SK-N-SH treated with all-trans-retinoic acid at 6 μM for 48 hours (cell line): ENCODE measurements around the gene GIPC3.

Experiments
- CSDC2 ChIP-seq: fragments of 250-450 bp; sonication (Bioruptor Pico); IDR thresholded peaks from 2 replicates; pipeline ENCODE4 v1.5.0; 2020; ENCODE audit warnings: mild to moderate bottlenecking, moderate library complexity
- RARB ChIP-seq: fragments of 250-450 bp; sonication (Bioruptor Pico); IDR thresholded peaks from 2 replicates; pipeline ENCODE4 v1.8.0; 2021; ENCODE audit warnings: mild to moderate bottlenecking, moderate library complexity
- TF ChIP-seq, protein P1 (sequence below): fragments of 250-450 bp; sonication (Bioruptor Pico); IDR thresholded peaks from 2 replicates; pipeline ENCODE4 v1.8.0; 2020; ENCODE audit warnings: mild to moderate bottlenecking, moderate library complexity, borderline replicate concordance
- TF ChIP-seq, protein P2 (sequence below): fragments of 250-450 bp; sonication (Bioruptor Pico); IDR thresholded peaks from 2 replicates; pipeline ENCODE4 v1.8.0; 2021; ENCODE audit warnings: low read depth, mild to moderate bottlenecking, moderate library complexity, borderline replicate concordance
- TF ChIP-seq, protein P3 (sequence below): fragments of 250-450 bp; sonication (Bioruptor Pico); IDR thresholded peaks from 2 replicates; pipeline ENCODE4 v1.5.1; 2021; ENCODE audit warnings: mild to moderate bottlenecking, moderate library complexity

DNA sequence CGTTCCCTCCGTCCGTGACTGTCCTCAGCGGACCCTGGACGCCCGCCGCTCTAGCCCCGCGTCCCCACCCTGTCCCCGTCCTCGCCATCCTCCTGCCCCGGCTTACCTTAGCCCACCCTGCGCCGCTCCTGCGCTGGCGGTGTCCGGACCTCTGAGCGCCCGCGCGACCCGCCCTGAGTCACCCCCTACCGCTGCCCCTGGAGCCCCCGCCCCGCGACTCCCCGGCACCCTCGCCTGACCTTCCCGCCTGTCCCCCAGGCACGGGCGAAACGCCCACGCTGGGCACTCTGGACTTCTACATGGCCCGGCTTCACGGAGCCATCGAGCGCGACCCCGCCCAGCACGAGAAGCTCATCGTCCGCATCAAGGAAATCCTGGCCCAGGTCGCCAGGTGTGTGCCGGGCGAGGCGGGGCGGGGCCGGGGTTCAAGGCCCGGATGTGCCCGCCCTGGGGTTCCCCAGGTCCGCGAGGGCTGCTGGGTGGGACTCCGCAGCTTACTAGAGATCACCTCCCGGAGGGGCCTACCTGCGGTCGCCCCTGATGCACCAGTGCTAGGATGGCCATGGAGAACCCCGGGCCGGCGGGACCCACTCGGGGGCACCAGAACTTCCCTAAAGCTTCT, 7.4 kb upstream of the GIPC3 start:
- no peak for TF ChIP-seq RARB (CRISPR knock-in tag)
- TF ChIP-seq, protein P1, sequence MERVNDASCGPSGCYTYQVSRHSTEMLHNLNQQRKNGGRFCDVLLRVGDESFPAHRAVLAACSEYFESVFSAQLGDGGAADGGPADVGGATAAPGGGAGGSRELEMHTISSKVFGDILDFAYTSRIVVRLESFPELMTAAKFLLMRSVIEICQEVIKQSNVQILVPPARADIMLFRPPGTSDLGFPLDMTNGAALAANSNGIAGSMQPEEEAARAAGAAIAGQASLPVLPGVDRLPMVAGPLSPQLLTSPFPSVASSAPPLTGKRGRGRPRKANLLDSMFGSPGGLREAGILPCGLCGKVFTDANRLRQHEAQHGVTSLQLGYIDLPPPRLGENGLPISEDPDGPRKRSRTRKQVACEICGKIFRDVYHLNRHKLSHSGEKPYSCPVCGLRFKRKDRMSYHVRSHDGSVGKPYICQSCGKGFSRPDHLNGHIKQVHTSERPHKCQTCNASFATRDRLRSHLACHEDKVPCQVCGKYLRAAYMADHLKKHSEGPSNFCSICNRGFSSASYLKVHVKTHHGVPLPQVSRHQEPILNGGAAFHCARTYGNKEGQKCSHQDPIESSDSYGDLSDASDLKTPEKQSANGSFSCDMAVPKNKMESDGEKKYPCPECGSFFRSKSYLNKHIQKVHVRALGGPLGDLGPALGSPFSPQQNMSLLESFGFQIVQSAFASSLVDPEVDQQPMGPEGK, result no peak
- TF ChIP-seq CSDC2, result no peak
- TF ChIP-seq, protein P2, sequence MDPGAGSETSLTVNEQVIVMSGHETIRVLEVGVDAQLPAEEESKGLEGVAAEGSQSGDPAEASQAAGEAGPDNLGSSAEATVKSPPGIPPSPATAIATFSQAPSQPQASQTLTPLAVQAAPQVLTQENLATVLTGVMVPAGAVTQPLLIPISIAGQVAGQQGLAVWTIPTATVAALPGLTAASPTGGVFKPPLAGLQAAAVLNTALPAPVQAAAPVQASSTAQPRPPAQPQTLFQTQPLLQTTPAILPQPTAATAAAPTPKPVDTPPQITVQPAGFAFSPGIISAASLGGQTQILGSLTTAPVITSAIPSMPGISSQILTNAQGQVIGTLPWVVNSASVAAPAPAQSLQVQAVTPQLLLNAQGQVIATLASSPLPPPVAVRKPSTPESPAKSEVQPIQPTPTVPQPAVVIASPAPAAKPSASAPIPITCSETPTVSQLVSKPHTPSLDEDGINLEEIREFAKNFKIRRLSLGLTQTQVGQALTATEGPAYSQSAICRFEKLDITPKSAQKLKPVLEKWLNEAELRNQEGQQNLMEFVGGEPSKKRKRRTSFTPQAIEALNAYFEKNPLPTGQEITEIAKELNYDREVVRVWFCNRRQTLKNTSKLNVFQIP (CRISPR knock-in tag), result no peak
- TF ChIP-seq, protein P3, sequence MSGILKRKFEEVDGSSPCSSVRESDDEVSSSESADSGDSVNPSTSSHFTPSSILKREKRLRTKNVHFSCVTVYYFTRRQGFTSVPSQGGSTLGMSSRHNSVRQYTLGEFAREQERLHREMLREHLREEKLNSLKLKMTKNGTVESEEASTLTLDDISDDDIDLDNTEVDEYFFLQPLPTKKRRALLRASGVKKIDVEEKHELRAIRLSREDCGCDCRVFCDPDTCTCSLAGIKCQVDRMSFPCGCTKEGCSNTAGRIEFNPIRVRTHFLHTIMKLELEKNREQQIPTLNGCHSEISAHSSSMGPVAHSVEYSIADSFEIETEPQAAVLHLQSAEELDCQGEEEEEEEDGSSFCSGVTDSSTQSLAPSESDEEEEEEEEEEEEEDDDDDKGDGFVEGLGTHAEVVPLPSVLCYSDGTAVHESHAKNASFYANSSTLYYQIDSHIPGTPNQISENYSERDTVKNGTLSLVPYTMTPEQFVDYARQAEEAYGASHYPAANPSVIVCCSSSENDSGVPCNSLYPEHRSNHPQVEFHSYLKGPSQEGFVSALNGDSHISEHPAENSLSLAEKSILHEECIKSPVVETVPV (CRISPR knock-in tag), result no peak
